ENCODE measurements around the gene SCN5A.

DNA sequence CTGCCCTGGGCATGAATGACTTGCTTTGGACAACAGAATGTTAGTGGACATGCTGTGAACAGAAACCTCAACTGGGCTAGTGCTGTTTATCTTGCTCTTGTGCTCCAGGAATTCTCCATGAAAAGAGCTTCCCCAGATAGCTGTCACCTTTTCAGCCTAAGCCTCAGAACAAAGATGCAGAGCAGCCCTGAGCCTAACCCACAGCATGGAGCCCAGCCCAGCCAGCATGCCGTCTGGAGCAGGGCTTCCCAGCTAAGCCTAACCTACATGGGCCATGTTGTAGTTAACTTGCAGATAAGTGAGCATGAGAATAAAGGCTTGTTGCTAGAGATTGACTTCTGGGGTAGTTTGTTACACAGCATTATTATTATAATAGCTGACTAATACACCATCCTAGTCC, 48.9 kb downstream of the SCN5A start:
- TF ChIP-seq CTCF (conservative IDR thresholded peaks at IDR 0.05; ENCODE audit: low read depth, low read length) = no peak
- TF ChIP-seq CEBPB (IDR thresholded peaks at IDR 0.05; ENCODE audit: low read depth, low read length) = no peak
- TF ChIP-seq MAFK (IDR thresholded peaks at IDR 0.05; ENCODE audit: low read depth, low read length) = no peak
- TF ChIP-seq POLR2A (IDR thresholded peaks at IDR 0.05; ENCODE audit: low read depth, low read length) = no peak
- TF ChIP-seq MXI1 (IDR thresholded peaks at IDR 0.05; ENCODE audit: borderline replicate concordance, low read depth, low read length) = no peak
- no peak for TF ChIP-seq RAD21 (IDR thresholded peaks at IDR 0.05; ENCODE audit: low read length)
- no peak for TF ChIP-seq RFX5 (IDR thresholded peaks at IDR 0.05; ENCODE audit: low read depth, low read length)
- TF ChIP-seq MAZ (IDR thresholded peaks at IDR 0.05; ENCODE audit: borderline replicate concordance, low read depth, low read length) = no peak
- TF ChIP-seq SMC3 (IDR thresholded peaks at IDR 0.05; ENCODE audit: low read depth, low read length) = no peak
- no peak for TF ChIP-seq FOS (IDR thresholded peaks at IDR 0.05; ENCODE audit: low read depth, low read length)
- TF ChIP-seq RCOR1 (IDR thresholded peaks at IDR 0.05; ENCODE audit: insufficient replicate concordance, low read length) = no peak
- TF ChIP-seq, protein P1, sequence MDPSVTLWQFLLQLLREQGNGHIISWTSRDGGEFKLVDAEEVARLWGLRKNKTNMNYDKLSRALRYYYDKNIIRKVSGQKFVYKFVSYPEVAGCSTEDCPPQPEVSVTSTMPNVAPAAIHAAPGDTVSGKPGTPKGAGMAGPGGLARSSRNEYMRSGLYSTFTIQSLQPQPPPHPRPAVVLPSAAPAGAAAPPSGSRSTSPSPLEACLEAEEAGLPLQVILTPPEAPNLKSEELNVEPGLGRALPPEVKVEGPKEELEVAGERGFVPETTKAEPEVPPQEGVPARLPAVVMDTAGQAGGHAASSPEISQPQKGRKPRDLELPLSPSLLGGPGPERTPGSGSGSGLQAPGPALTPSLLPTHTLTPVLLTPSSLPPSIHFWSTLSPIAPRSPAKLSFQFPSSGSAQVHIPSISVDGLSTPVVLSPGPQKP (IDR thresholded peaks at IDR 0.05; ENCODE audit: borderline replicate concordance, low read depth, low read length) = no peak
- TF ChIP-seq, protein P2, sequence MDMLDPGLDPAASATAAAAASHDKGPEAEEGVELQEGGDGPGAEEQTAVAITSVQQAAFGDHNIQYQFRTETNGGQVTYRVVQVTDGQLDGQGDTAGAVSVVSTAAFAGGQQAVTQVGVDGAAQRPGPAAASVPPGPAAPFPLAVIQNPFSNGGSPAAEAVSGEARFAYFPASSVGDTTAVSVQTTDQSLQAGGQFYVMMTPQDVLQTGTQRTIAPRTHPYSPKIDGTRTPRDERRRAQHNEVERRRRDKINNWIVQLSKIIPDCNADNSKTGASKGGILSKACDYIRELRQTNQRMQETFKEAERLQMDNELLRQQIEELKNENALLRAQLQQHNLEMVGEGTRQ (IDR thresholded peaks at IDR 0.05; ENCODE audit: low read depth, low read length) = no peak

All from IMR-90 (cell line).